ENCODE data around the gene PROZ. TPM values are rescaled to one million over a fixed set of nuclear protein-coding genes. Genes with fewer than 3 reads are reported as not detected.

PROZ gene
- total RNA-seq, 1 donor from 2014 or later = not detected

DNA sequence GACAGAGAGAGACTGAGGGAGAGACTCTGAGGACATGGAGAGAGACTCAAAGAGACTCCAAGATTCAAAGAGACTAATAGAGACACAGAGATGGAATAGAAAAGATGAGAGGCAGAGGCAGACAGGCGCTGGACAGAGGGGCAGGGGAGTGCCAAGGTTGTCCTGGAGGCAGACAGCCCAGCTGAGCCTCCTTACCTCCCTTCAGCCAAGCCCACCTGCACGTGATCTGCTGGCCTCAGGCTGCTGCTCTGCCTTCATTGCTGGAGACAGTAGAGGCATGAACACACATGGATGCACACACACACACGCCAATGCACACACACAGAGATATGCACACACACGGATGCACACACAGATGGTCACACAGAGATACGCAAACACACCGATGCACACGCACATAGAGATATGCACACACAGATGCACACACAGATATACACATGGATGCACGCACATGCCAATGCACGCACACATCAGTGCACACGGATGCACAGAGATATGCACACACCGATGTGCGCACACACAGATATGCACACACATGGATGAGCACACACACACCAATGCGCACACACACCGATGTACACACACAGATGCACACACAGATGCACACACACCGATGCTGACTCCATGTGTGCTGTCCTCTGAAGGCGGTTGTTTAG lies 39.2 kb upstream of the PROZ start:
- intact Hi-C loops (cut with micrococcal nuclease) = no loop called here
- no peak for DNase-seq
- ATAC-seq = no peak

DNA sequence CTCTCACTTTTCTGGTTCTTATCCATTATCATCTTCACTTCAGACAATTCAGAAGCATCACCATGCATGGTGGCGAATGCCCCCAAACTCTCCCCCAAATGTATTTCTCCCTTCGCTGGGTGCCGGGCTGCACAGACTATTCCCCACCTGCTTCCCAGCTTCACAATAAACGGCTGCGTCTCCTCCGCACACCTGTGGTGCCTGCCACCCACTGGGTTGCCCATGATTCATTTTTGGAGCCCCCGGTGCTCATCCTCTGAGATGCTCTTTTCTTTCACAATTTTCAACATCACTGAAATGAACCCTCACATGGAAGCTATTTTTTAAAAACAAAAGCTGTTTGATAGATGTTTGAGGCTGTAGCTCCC lies 38.6 kb upstream of the PROZ start:
- ATAC-seq (no peak), DNase-seq (no peak)
- intact Hi-C loops (cut with micrococcal nuclease) = no loop called here

GRCh38 chr13:113120300-113121182 lies 37.9 kb upstream of the PROZ start:
- intact Hi-C loops (cut with micrococcal nuclease) = no loop called here
- no peak for ATAC-seq
- DNase-seq = no peak

DNA sequence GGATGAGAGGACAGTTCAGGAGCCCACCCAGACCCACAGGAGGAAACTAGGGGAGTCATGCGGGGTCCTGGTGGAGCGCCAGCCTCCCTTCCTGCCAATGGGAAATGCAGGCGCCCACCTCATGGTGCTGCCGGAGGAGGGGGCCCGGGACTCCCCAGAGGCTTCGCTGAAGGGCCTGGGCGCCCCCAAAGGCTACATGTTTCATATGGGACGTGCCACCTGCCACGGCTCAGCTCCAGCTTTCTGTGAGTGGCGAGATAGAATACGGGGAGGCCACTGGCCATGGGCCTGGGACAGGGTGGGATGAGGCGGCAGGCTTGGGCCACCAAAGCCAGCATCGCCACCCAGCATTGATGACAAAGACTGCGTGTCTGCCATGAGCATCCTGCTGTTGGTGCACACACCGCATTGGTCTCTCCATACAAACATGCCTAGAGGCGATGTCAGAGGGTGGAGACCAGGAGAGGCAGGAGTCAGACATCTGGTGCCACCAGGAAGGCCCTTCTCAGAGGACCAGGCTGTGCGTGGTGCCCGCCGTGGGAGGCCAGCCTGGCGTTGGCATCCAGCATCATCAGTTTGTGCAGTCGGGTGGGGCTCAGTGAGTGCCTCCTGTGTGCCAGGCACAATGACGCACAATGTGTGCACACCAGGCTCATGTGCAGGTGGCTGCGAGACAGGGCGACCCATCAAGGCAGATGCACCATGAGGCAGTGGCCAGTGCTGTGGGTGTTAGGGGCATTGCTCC lies 37.1 kb upstream of the PROZ start:
- DNase-seq (no peak), ATAC-seq (no peak)
- intact Hi-C loops (cut with micrococcal nuclease) = no loop called here

DNA sequence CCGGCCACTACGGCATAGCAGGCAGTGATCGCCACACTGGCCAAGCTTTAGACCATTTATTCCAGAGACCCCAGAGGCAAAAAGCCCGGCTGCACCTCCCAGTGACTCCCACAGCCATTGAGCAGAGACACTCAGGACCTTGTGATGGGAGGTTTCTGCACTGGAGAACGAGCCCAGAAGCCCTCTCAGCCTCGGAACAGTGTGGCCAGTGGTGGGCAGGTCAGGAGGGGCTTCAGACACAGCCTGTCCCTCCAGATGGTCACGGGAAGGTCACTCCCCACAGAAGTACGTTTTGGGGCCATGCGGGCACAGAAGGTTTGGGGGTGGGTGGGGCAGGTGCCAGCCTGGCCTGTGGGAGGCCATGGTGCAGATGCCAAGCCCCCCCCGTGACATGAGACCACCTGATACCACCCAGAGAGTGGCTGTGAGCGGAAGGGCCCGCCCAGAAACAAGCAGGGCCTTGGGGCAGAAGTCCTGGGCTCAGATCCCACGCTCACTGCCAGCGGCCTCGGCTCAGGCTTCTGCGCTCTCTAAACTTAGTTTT lies 36.4 kb upstream of the PROZ start:
- ATAC-seq = peak; percentile 14
- no peak for DNase-seq
- intact Hi-C loops (cut with micrococcal nuclease) = no loop called here

- peak; percentile 95 for ATAC-seq
- intact Hi-C loops (cut with micrococcal nuclease) = no loop called here
- DNase-seq = peak; percentile 80
Observed at GRCh38 chr13:113122550-113123225, 35.8 kb upstream of the PROZ start, which contains the start of gene F10. F10 (plus strand) TSS chr13:113122799; CDS start chr13:113122856, 57 bp downstream.

GRCh38 chr13:113123226-113124201 lies 34.9 kb upstream of the PROZ start:
- ATAC-seq = no peak

GRCh38 chr13:113124211-113124970 lies 34.1 kb upstream of the PROZ start:
- intact Hi-C loops (cut with micrococcal nuclease) = no loop called here

More at GRCh38 chr13:113123226-113124201, 34.9 kb upstream of the PROZ start:
- intact Hi-C loops (cut with micrococcal nuclease) = no loop called here
- DNase-seq = no peak

GRCh38 chr13:113125506-113126264 lies 32.8 kb upstream of the PROZ start:
- no peak for DNase-seq
- intact Hi-C loops (cut with micrococcal nuclease) = no loop called here

More at GRCh38 chr13:113124211-113124970, 34.1 kb upstream of the PROZ start:
- ATAC-seq = no peak
- DNase-seq = no peak

GRCh38 chr13:113126265-113127150 lies 31.9 kb upstream of the PROZ start:
- no peak for DNase-seq

More at GRCh38 chr13:113125506-113126264, 32.8 kb upstream of the PROZ start:
- no peak for ATAC-seq

GRCh38 chr13:113129480-113129879 lies 29.0 kb upstream of the PROZ start:
- DNase-seq = no peak
- intact Hi-C loops (cut with micrococcal nuclease) = no loop called here
- peak; percentile 30 for ATAC-seq

More at GRCh38 chr13:113126265-113127150, 31.9 kb upstream of the PROZ start:
- ATAC-seq = no peak
- intact Hi-C loops (cut with micrococcal nuclease) = no loop called here

DNA sequence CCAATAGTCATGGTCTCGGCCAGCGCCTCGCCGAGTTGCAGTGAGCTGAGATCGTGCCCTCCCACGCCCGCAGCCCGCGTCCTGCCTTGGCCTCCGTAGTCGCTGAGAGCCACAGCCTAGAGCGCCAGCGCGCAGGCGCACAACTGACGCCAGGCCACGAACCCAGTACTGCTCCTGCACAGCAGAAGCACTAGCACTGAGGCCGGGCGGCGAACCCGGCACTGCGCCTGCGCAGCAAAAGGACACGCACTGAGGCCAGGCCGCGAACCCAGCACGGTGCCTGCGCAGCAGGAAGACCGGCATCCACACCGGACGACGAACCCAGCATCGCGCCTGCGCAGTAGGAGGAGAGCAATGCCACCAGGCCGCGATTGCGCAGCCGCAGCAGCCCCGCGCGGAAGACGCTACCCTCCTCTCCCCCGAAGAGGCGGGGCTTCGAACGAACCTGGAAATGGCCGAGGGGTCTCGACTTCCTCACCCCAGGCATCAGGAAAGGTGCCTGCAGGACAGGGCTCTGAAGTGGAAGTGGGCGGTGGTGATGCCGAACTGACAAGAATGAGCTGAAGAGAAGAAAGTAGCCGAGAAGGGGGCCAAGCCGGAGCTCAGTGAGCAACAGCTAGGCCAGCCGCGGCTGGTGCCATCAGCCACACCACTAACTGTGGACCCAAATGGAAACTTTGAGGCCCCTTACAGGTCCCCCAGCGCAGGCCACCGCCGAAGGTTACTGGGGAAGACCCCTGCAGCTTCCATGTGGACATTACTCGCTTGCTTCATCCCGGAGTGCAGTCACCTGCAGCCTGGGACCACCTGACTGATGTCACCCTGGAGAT lies 28.3 kb upstream of the PROZ start:
- DNase-seq = peak; percentile 64
- peak; percentile 72 for ATAC-seq
- intact Hi-C loops (cut with micrococcal nuclease) = no loop called here

GRCh38 chr13:113135281-113135760 lies 23.1 kb upstream of the PROZ start:
- intact Hi-C loops (cut with micrococcal nuclease) = no loop called here
- DNase-seq (no peak), ATAC-seq (no peak)

DNA sequence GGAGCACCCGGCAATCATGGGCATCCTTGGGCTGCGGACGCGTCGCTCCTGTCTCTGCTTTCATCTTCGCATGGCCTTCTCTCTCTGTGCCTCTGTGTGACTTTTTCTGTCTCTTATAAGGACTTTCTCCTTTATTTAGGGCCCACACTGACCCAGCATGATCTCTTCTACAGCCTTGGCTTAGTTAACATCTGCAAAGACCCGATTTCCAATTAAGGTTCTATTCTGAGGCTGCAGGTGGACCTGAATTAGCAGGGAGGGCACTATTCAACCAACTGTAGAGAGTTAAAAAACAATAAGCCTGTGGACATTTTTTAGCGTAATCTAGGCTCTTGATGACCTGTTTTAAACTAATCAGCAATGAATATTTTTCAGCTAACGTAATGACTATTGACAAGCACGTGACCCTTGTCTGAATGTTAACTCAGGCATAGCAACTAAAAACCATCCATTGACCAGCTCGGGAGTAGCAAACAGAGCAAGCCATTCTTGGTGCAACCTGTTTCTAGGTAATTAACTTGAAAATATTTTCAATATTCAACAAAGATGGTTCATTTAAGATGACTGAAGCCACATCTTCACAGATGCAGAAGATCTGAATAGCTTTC lies 20.7 kb upstream of the PROZ start:
- ATAC-seq (no peak), DNase-seq (no peak)
- intact Hi-C loops (cut with micrococcal nuclease) = no loop called here
